GM18909 (cell line): ENCODE results near the gene PIP.
"Not testable (repeated sequence)": the region's sequence is repeated elsewhere in the genome, so short reads cannot be mapped to it uniquely, and the experiment has no call there.

ENCODE experiments used
- ATAC-seq: cut with Tn5 transposase; IDR thresholded peaks from one replicate; pipeline ENCODE4 v1.9.1; 2021; ENCODE audit warnings: mild to moderate bottlenecking; ENCODE audit not compliant: unreplicated experiment, poor library complexity

The PIP gene

DNA sequence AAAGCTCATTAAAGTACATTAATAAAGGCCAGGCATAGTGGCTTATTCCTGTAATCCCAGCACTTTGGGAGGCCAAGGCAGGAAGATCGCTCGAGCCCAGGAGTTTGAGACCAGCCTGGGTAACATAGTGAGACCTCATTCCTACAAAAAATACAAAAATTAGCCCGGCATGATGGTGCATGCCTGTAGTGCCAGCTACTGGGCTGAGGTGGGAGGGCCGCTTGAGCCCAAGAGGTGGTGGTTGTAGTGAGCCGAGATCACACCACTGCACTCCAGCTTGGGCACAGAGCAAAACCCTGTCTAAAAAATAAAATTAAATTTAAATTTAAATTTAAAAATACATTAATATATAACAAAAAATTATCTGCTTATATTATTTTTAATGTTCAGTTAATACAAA lies 44.3 kb downstream of the PIP start:
- ATAC-seq = no peak

DNA sequence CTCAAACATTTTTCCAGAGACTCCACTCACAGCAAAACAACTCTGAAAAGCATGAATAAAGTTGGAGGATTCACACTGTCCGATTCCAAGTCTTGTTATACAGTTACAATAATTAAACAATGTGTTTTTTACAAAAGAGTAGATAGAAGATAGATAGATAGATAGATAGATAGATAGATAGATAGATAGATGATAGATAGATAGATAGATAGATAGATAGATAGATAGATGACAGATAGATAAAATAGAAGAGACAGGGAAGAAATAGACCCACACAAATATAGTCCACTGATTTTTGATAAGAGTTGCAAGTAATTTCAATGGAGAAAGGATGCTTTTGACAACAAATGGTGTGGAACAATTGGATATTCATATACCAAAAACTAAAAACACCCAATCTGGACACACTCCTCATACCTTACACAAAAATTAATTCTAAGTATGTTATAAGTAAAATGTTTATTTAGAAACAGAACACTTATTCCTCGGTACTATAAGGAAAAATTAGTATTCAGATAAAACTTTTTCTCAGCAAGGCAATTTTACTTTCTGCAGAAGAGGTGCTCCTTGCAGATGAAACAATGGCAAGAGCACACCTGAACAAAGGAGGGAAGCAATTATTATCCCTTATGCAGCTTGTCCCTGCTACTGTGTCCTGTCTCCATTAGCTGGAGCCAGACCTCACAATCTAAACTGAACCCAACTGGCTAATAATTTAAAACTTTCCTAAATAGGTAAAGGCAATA lies 45.7 kb downstream of the PIP start:
- no peak for ATAC-seq

DNA sequence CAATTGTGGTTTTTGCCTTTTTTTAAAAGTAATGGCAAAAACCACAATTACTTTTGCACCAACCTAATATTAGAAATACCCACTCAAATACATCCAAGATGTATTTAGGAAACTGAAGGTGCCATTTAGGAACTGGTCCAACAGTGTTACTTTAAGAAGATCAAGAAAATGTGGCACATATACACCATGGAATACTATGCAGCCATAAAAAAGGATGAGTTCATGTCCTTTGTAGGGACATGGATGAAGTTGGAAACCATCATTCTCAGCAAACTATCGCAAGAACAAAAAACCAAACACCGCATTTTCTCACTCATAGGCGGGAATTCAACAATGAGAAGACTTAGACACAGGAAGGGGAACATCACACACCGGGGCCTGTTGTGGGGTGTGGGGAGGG lies 48.9 kb downstream of the PIP start:
- not testable (repeated sequence) for ATAC-seq

- no peak for ATAC-seq
Measured at GRCh38 chr7:143181349-143181748, 49.5 kb downstream of the PIP start.

DNA sequence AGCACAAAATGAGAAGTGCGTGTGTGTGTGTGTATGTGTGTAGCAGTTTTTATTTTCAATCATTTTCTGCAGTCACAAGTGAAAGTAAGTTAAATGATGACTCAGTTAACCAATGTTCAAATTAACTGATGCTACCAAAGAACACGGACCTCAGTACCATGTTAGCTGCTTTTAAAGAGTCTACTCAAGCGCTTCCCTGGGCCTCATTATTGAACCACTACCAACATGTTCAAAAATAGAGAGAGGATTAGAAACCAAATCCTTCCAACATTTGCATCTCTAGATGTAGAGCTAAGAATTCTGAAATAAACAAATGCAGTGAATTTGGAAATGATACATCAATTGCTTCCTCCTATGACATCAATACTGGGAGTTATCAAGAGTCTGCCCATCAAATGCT lies 51.1 kb downstream of the PIP start, which contains the start of gene TAS2R39:
TAS2R39 (plus strand) TSS at position 396 of the 400 bp plus-strand sequence; CDS start at position 396, 0 bp downstream.
- no peak for ATAC-seq

DNA sequence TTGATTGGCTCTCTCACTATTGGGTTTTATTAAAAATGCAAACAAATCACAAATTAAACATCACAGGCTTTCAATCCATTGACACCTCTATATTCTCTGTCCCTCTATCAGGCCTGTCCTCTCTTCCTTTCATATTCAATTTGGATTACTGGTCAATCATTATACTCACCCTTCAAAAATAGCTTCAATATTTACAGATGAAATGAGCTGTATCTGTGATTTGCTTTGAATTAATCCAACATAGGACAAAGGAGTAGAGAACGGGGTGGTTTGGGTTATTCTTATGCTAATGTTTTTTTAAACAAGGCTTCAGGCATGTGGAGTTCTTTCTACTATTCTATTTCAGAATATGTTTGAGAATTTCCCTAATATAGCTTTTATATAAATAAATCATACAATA lies 53.7 kb downstream of the PIP start:
- ATAC-seq = no peak

GRCh38 chr7:143188994-143189393 lies 57.1 kb downstream of the PIP start:
- no peak for ATAC-seq
